ENCODE results near the gene LVRN. TPM values are rescaled to one million over a fixed set of nuclear protein-coding genes. Genes with fewer than 3 reads are reported as not detected.

LVRN gene
- total RNA-seq, 4 donors from 2014 or later: 3.0 to 5.5 (median 4.4) TPM

DNA sequence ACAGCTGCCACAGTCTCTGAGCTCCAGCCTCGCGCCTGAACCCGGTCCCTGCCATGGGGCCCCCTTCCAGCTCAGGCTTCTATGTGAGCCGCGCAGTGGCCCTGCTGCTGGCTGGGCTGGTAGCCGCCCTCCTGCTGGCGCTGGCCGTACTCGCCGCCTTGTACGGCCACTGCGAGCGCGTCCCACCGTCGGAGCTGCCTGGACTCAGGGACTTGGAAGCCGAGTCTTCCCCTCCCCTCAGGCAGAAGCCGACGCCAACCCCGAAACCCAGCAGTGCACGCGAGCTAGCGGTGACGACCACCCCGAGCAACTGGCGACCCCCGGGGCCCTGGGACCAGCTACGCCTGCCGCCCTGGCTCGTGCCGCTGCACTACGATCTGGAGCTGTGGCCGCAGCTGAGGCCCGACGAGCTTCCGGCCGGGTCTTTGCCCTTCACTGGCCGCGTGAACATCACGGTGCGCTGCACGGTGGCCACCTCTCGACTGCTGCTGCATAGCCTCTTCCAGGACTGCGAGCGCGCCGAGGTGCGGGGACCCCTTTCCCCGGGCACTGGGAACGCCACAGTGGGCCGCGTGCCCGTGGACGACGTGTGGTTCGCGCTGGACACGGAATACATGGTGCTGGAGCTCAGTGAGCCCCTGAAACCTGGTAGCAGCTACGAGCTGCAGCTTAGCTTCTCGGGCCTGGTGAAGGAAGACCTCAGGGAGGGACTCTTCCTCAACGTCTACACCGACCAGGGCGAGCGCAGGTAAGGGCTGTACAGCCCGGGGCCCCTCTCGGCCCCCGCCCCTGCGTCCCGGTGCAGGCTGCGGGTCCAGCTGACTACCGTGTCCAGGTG, 509 bp downstream of the LVRN start:
- ATAC-seq: peak; percentile 68
- Histone ChIP-seq H3K27ac (peak overlapping the region in 3 of 4 donors; percentile 12 to 70 (median 38)), H3K9me3 (no peaks in the 10 kb centered on the region), H3K4me3 (peak overlapping the region in 1 of 2 donors; percentile 43), H3K4me1 (peaks cover 0 to 25% (median 11%) of the 10 kb centered on the region in 3 donors), H3K27me3 (peaks cover 63% of the 10 kb centered on the region), H3K36me3 (no peaks in the 10 kb centered on the region)
- no peak for TF ChIP-seq EP300 (IDR thresholded peaks at IDR 0.05)
- TF ChIP-seq, protein P1, sequence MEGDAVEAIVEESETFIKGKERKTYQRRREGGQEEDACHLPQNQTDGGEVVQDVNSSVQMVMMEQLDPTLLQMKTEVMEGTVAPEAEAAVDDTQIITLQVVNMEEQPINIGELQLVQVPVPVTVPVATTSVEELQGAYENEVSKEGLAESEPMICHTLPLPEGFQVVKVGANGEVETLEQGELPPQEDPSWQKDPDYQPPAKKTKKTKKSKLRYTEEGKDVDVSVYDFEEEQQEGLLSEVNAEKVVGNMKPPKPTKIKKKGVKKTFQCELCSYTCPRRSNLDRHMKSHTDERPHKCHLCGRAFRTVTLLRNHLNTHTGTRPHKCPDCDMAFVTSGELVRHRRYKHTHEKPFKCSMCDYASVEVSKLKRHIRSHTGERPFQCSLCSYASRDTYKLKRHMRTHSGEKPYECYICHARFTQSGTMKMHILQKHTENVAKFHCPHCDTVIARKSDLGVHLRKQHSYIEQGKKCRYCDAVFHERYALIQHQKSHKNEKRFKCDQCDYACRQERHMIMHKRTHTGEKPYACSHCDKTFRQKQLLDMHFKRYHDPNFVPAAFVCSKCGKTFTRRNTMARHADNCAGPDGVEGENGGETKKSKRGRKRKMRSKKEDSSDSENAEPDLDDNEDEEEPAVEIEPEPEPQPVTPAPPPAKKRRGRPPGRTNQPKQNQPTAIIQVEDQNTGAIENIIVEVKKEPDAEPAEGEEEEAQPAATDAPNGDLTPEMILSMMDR (IDR thresholded peaks at IDR 0.05): peak in 2 of 4 experiments; percentile 5 to 6
- 3 to 15% methylated on average over 9 to 11 of the region's 71 CpGs for WGBS, 2 donors (ENCODE audit: low coverage in 1 of 2)

DNA sequence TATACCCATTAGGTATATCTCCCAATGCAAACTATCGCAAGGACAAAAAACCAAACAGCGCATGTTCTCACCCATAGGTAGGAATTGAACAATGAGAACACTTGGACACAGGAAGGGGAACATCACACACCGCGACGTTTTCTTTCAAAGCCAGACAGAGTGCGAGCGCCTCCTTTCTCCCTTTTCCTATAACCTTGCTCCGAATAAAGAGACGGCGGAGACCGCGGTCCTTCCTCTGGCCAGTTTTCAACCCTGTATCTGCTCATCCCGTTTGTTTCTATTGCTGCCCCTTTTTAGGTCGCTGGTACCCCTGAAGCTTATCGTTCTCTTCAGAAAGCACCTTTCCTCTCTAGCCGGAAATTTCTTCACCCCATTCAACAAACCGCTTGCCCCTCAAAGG, 1.3 kb downstream of the LVRN start:
- peaks cover 0 to 25% (median 11%) of the 10 kb centered on the region in 3 donors for H3K4me1 ChIP-seq
- TF ChIP-seq, protein P1 (IDR thresholded peaks at IDR 0.05): peak in 1 of 4 experiments; percentile 9
- TF ChIP-seq EP300 (IDR thresholded peaks at IDR 0.05): no peak
- peak overlapping the region in 1 of 2 donors; percentile 43 for H3K4me3 ChIP-seq
- WGBS, 2 donors (ENCODE audit: low coverage in 1 of 2): 18 to 34% methylated on average over 16 to 17 of the region's 17 CpGs
- ATAC-seq: no peak
- no peaks in the 10 kb centered on the region for H3K9me3 ChIP-seq
- no peak overlapping the region for H3K27ac ChIP-seq
- H3K36me3 ChIP-seq: no peaks in the 10 kb centered on the region
- peaks cover 55% of the 10 kb centered on the region for H3K27me3 ChIP-seq

DNA sequence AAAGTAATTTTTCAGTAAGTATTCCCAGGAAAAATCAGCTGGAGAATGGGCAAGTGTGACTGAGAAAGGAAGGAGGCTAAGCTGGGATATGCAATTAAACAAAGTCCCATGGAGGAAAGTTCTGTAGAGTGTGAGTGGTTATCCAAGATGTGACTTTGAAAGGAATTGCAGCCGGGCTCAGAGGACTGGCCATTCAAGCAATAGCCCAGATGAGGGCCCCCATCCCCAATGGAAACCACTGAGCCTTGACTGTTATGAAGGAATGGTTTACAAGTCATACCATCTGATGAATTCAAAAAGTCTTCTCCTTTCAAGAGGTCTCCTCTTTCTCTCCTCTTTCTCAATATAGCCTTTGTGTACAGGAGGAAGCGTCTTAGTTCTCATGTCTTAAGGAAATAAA, 6.5 kb downstream of the LVRN start:
- TF ChIP-seq POLR2AphosphoS5 (IDR thresholded peaks at IDR 0.05) (no peak), EP300 (IDR thresholded peaks at IDR 0.05) (no peak), POLR2A (IDR thresholded peaks at IDR 0.05) (no peak)
- TF ChIP-seq, protein P1 (IDR thresholded peaks at IDR 0.05): no peak
- Histone ChIP-seq H3K36me3 (no peaks in the 10 kb centered on the region), H3K27me3 (peaks cover 4% of the 10 kb centered on the region), H3K4me3 (no peak overlapping the region), H3K27ac (no peak overlapping the region), H3K4me1 (no peaks in the 10 kb centered on the region), H3K9me3 (no peaks in the 10 kb centered on the region)
- no peak for ATAC-seq
- 66 to 88% methylated on average over 2 of the region's 2 CpGs for WGBS, 2 donors (ENCODE audit: low coverage in 1 of 2)

DNA sequence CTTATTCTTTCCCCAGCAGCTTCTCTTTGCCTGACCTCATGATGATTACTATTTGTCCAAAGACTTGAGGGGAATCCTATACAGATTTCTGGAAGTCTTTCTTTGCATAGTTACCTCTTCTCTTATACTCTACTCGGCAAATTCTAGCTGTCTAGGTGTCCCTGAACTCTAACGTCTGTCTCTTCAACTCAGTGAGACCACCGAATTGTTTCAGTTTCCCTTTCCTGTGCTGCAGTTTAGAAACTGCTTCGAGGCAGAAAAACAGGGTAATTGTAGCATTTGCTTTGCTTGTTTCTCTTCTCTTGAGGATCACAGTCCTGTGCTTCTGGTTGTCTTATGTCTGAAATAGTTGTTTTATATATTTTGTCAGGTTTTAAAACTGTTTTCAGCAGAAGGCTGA, 14.8 kb downstream of the LVRN start:
- whole genome bisulfite sequencing, 2 donors (ENCODE audit: low coverage in 1 of 2): 61 to 75% methylated on average over 4 of the region's 4 CpGs
- TF ChIP-seq POLR2A (IDR thresholded peaks at IDR 0.05) (no peak), POLR2AphosphoS5 (IDR thresholded peaks at IDR 0.05) (no peak), EP300 (IDR thresholded peaks at IDR 0.05) (no peak)
- TF ChIP-seq, protein P1 (IDR thresholded peaks at IDR 0.05): no peak

DNA sequence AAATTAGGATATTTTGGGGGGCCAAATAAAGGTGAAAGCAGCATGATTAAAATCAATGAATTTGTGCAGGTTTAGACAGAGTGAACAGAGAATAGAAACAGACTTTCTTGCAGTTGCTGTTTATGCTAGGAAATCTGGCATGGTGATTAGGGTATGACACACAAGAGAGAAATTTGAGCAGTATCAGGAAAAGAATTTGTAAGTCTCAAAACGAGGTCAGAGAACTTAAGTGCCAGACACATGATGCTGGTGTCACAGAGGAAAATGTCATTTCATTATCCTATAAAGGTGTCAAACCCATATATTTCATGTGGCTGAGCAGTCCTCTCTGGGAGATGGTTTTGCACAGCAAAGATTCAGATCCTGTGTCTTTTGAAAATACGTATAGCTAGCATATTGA, 15.7 kb downstream of the LVRN start:
- Histone ChIP-seq H3K4me3 (no peak overlapping the region), H3K4me1 (peaks cover 0 to 17% (median 0%) of the 10 kb centered on the region in 3 donors), H3K9me3 (no peaks in the 10 kb centered on the region), H3K27ac (peak overlapping the region in 3 of 4 donors; percentile 38 to 51 (median 42)), H3K36me3 (no peaks in the 10 kb centered on the region), H3K27me3 (no peaks in the 10 kb centered on the region)
- ATAC-seq: peak; percentile 71
- TF ChIP-seq EP300 (IDR thresholded peaks at IDR 0.05) (no peak), POLR2AphosphoS5 (IDR thresholded peaks at IDR 0.05) (peak; percentile 10), POLR2A (IDR thresholded peaks at IDR 0.05) (no peak)
- TF ChIP-seq, protein P1 (IDR thresholded peaks at IDR 0.05): no peak
- WGBS, 2 donors (ENCODE audit: low coverage in 1 of 2): 17 to 50% methylated on average over 2 of the region's 2 CpGs

More for the DNA sequence above, 14.8 kb downstream of the LVRN start:
- no peak overlapping the region for H3K4me3 ChIP-seq
- H3K9me3 ChIP-seq: no peaks in the 10 kb centered on the region
- no peak for ATAC-seq
- no peaks in the 10 kb centered on the region for H3K36me3 ChIP-seq
- no peak overlapping the region for H3K27ac ChIP-seq
- peaks cover 0 to 17% (median 0%) of the 10 kb centered on the region in 3 donors for H3K4me1 ChIP-seq
- no peaks in the 10 kb centered on the region for H3K27me3 ChIP-seq

All from gastroesophageal sphincter (tissue), 4 donors.